WTC11 (cell line): ENCODE results near the gene ITCH.

ENCODE experiments used
- JUN ChIP-seq: sonication (generic); formaldehyde crosslinking; IDR thresholded peaks from 2 replicates; pipeline ENCODE4 v1.8.0; 2023; ENCODE audit warnings: mild to moderate bottlenecking, missing genetic modification reagents
- NFYB ChIP-seq: sonication (generic); formaldehyde crosslinking; conservative IDR thresholded peaks from 2 replicates; pipeline ENCODE4 v1.8.0; 2022; ENCODE audit warnings: low read depth, missing genetic modification reagents
- SP1 ChIP-seq: sonication (generic); formaldehyde crosslinking; conservative IDR thresholded peaks from 2 replicates; pipeline ENCODE4 v1.8.1; 2022; ENCODE audit warnings: missing genetic modification reagents
- TF ChIP-seq, protein P1 (sequence below): fragments of 200-600 bp; IDR thresholded peaks from 2 replicates; pipeline ENCODE4 v1.8.0; 2022; ENCODE audit warnings: antibody characterized with exemption
- TF ChIP-seq, protein P2 (sequence below): sonication (generic); formaldehyde crosslinking; IDR thresholded peaks from 2 replicates; pipeline ENCODE4 v1.8.1; 2022; ENCODE audit warnings: low read depth, missing genetic modification reagents, borderline replicate concordance

DNA sequence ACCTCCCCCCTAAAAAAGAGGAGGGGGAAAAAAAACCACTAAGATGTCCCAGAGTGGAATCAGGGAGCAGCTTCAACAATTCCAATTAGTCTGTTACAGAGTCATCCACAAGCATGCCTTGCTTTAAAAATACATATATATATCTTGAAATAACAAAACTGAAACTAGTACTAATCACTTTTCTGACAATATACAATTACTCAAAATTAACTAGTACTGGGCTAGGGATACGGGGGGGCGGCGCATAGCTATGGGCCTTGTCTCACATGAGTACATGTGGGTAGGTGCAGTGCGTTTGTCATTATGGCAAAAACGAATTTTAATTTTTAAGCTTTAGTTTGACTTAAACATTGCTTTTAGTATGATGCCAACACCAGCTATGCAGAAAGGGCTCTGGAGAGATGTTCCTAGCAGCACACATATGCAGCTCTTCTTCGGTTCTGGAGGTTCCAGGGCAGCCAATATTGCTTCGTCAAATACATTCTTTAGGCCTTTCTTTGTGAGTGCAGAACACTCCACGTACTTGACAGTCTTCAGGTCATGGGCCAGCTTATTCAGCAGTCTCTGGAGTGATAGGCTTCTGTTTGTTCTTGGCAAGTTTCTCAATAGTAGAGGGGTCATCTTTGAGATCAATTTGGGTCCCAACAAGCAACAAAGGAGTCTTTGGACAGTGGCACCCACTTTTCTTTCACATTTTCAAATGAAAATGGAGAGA lies 38.8 kb downstream of the ITCH start:
- TF ChIP-seq SP1 (CRISPR knock-in tag): no peak
- no peak for TF ChIP-seq NFYB (CRISPR knock-in tag)
- TF ChIP-seq, protein P1, sequence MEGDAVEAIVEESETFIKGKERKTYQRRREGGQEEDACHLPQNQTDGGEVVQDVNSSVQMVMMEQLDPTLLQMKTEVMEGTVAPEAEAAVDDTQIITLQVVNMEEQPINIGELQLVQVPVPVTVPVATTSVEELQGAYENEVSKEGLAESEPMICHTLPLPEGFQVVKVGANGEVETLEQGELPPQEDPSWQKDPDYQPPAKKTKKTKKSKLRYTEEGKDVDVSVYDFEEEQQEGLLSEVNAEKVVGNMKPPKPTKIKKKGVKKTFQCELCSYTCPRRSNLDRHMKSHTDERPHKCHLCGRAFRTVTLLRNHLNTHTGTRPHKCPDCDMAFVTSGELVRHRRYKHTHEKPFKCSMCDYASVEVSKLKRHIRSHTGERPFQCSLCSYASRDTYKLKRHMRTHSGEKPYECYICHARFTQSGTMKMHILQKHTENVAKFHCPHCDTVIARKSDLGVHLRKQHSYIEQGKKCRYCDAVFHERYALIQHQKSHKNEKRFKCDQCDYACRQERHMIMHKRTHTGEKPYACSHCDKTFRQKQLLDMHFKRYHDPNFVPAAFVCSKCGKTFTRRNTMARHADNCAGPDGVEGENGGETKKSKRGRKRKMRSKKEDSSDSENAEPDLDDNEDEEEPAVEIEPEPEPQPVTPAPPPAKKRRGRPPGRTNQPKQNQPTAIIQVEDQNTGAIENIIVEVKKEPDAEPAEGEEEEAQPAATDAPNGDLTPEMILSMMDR: no peak
- no peak for TF ChIP-seq JUN
- TF ChIP-seq, protein P2, sequence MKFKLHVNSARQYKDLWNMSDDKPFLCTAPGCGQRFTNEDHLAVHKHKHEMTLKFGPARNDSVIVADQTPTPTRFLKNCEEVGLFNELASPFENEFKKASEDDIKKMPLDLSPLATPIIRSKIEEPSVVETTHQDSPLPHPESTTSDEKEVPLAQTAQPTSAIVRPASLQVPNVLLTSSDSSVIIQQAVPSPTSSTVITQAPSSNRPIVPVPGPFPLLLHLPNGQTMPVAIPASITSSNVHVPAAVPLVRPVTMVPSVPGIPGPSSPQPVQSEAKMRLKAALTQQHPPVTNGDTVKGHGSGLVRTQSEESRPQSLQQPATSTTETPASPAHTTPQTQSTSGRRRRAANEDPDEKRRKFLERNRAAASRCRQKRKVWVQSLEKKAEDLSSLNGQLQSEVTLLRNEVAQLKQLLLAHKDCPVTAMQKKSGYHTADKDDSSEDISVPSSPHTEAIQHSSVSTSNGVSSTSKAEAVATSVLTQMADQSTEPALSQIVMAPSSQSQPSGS (CRISPR knock-in tag): no peak
